GM06990 (cell line): Measurements from ENCODE around the gene SERTAD2.

Experiments
- DNase-seq: peaks from one replicate; pipeline ENCODE4 v3.0.0-alpha.2; 2011; ENCODE audit not compliant: insufficient read length; ENCODE audit errors: extremely low read depth
- H3K27me3 ChIP-seq: replicated peaks from 2 replicates; pipeline ENCODE4 v1.6.0; 2011; ENCODE audit warnings: low read length; ENCODE audit not compliant: control insufficient read depth, insufficient read depth
- H3K36me3 ChIP-seq: 2 replicates; pipeline ENCODE4 v1.5.1; 2011; ENCODE audit warnings: low read length; ENCODE audit not compliant: control insufficient read depth, insufficient read depth
- H3K4me3 ChIP-seq: replicated peaks from 2 replicates; pipeline ENCODE4 v1.5.1; 2011; ENCODE audit warnings: low read depth, mild to moderate bottlenecking, control low read depth, low read length
- TF ChIP-seq, protein P1 (sequence below): IDR thresholded peaks from 2 replicates; pipeline ENCODE4 v1.5.1; 2011; ENCODE audit warnings: low read length, control low read depth, mild to moderate bottlenecking, inconsistent platforms; ENCODE audit not compliant: insufficient read depth, poor library complexity, severe bottlenecking

Gene SERTAD2

DNA sequence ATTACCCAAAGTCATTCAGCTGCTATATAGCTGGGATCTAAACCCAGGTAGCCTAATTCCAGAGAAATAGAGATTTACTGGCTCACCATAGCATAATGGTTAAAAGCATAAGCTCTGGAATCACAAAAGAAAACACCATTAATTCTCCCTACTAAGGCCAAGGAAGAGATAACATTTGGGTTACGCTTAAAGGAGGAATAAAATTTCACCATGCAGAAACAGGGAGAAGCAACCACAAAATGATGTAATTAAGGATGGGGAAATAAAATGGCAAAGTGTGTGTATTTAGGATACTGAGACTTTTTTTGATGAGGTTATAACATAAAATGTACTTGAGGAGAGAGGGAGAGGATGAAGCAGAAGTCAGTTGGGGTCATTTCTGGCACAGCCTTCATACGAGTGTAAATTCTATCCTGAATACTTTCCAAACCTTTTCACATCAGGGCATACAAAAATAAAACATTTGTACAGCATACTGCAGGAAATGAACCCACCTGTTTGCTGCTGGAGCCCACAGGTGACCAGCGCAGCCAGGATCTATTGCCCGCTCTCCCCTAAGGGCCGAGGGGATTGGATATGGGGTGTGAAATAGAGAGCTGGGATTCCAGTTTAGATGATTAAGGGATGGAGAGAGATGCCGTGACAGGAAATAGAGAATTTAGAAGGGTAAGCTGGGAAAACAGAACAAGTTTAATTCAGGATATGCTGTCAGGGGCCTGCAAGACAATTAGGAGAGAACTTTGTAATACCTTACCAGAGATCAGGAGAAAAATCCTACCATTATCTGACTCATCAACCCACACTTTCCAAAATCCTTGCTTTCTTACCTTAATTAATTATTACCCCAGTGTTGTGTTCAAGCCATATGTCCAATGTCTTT, 43.8 kb upstream of the SERTAD2 start:
- H3K4me3 ChIP-seq = no peak overlapping the region
- no peaks in the 10 kb centered on the region for H3K27me3 ChIP-seq
- no peaks in the 10 kb centered on the region for H3K36me3 ChIP-seq
- TF ChIP-seq, protein P1, sequence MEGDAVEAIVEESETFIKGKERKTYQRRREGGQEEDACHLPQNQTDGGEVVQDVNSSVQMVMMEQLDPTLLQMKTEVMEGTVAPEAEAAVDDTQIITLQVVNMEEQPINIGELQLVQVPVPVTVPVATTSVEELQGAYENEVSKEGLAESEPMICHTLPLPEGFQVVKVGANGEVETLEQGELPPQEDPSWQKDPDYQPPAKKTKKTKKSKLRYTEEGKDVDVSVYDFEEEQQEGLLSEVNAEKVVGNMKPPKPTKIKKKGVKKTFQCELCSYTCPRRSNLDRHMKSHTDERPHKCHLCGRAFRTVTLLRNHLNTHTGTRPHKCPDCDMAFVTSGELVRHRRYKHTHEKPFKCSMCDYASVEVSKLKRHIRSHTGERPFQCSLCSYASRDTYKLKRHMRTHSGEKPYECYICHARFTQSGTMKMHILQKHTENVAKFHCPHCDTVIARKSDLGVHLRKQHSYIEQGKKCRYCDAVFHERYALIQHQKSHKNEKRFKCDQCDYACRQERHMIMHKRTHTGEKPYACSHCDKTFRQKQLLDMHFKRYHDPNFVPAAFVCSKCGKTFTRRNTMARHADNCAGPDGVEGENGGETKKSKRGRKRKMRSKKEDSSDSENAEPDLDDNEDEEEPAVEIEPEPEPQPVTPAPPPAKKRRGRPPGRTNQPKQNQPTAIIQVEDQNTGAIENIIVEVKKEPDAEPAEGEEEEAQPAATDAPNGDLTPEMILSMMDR = no peak
- no peak for DNase-seq

DNA sequence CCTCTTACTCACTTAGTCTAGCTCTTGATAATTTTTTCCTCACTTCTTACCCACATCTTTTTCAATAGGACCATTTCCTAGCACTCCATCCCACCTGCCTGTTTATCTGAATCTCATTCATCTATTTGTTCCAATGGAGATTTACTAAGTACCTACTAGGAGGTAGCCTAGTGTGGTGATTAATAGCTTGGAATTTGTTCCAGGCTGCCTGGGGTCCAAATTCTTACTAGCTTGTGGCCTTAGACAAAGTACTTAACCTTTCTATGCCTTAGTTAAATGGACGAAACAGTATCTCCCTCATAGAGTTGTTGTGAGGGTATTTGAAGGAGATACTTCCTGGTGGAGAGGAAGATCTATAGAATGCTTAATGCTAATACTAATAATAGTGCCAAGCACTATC, 42.9 kb upstream of the SERTAD2 start:
- Histone ChIP-seq H3K27me3 (no peaks in the 10 kb centered on the region), H3K4me3 (no peak overlapping the region), H3K36me3 (no peaks in the 10 kb centered on the region)
- TF ChIP-seq, protein P1 = no peak
- no peak for DNase-seq

DNA sequence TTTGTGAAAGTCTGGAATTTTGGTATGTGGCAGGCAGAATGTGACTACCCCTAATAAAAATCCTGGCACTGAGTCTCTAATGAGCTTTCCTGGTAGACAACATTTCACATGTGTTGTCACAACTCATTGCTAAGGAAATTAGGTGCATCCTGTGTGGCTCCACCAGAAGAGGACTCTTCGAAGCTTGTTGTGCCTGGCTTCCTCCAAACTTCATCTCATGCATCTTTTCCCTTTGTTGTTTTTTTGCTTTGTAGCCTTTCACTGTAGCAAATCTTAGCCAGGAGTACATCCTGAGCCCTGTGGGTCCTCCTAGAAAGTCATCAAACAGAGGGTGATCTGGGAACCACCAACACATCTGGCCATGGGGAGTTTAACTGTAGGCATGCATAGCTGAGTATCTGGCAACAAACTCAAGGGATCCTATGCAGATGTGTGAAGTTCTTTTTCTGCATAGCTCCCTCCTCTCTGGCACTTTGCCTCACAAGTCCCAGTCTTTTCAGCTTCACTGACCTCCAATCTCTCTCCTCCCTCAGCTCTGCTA, 42.1 kb upstream of the SERTAD2 start:
- no peaks in the 10 kb centered on the region for H3K36me3 ChIP-seq
- TF ChIP-seq, protein P1 = no peak
- no peak for DNase-seq
- no peaks in the 10 kb centered on the region for H3K27me3 ChIP-seq
- no peak overlapping the region for H3K4me3 ChIP-seq

GRCh38 chr2:64692401-64692800, 38.7 kb upstream of the SERTAD2 start:
- TF ChIP-seq, protein P1 = no peak
- no peak for DNase-seq

DNA sequence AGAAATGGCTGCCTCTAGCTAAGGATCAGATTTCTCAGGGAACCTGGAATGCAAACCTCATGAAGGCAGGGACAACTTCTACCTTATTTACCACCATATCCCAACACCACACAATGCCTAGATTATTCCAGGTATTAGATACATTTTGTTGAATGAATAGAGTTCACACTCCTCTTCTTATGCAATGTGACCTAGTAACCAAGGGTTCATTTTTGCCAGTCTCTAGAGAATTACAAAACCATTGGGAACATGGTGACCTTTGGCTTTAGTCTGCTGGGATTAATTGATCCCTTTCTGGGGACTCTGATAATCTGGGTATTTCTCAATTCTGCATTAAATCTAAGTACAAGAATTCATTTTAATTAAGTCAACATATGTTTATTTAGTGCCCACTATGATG, 35.2 kb upstream of the SERTAD2 start:
- Histone ChIP-seq H3K27me3 (no peaks in the 10 kb centered on the region), H3K4me3 (no peak overlapping the region), H3K36me3 (no peaks in the 10 kb centered on the region)
- TF ChIP-seq, protein P1 = no peak
- DNase-seq = no peak

More at GRCh38 chr2:64692401-64692800, 38.7 kb upstream of the SERTAD2 start:
- Histone ChIP-seq H3K4me3 (no peak overlapping the region), H3K27me3 (no peaks in the 10 kb centered on the region), H3K36me3 (no peaks in the 10 kb centered on the region)
